ENCODE results near the gene MIER2.

MIER2 gene

DNA sequence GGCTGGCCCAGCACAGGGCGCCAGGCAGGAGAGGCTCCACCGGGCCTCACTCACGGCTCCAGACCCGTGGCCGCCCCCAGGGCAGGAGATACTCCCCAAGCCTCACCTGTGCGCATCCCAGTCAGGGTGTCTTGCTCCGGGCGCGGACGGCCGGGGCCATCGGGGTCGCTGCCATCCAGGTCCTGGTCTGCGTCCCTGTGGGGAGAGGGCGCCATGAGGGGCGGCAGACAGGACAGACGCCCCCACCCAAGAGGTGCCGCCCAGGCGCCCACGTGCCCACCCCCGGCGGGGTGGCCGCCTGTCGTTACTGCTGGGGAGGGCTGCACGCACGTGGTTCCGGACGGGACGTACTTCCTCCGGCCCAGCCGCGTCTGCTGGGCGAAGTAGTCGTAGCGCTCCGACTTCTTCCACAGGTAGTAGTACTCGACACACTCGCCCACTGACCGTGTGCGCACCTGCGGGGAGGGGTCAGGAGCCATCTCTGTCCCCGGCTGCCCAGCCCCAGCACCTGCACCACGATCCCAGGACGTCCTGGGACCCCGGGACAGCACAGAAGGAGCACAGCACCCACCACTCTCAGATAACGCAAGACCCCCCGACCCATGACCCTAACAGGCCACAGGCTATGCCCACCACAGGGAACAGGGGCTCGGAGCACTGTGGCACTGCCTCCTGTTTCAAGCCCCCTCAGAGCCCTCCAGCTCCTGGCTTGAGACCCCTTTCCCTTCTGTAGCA, 36.0 kb downstream of the MIER2 start:
- DNase-seq, result no peak

DNA sequence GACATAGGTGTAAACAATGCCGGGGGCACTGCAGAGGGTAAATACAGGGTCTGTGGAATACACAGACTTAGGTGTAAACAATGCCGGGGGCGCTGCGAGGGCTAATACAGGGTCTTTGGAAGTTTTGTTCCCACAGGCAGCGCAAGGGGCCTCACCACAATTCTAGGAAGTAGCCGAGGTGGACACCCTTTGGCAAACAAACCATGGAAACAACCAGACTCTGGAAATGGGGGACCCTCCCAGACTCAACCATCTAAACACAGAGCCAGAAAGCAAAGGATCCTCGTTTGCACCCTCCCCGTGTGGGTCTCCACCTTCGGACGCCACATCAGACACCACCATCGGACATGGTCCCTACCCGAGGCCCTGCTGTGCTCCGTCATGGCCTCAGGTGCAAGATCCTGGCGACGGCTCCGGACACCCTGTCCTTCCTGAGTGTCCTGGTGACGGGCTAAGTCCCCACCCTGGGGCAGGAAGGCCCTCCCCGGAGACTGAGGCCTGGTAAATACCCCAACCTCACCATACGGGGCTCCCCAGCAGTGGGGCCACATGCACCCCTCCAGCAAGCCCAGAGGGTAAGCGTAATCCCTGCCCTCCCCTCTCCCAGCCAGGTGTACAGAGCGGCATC, 36.7 kb downstream of the MIER2 start:
- no peak for DNase-seq

DNA sequence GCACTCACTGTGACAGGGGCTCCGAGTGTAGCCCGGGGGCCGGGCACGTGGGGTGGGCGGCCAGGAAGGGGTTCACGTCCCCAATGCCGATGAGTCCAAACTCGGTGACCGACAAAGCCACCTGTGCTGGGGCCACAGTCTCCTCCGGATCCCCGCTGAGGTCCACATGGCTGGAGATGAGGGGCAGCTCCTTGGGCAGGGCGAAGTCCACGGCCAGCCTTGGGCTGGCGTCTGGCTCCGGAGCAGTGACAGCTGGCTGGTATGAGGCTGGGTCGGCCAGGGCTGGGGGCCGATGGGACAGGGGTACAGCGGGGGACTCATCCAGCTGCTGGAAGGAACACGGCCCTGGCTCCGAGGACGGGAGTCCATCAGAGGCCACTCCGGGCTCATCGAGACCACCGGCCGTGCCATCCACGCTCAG, 37.5 kb downstream of the MIER2 start:
- DNase-seq, result no peak

DNA sequence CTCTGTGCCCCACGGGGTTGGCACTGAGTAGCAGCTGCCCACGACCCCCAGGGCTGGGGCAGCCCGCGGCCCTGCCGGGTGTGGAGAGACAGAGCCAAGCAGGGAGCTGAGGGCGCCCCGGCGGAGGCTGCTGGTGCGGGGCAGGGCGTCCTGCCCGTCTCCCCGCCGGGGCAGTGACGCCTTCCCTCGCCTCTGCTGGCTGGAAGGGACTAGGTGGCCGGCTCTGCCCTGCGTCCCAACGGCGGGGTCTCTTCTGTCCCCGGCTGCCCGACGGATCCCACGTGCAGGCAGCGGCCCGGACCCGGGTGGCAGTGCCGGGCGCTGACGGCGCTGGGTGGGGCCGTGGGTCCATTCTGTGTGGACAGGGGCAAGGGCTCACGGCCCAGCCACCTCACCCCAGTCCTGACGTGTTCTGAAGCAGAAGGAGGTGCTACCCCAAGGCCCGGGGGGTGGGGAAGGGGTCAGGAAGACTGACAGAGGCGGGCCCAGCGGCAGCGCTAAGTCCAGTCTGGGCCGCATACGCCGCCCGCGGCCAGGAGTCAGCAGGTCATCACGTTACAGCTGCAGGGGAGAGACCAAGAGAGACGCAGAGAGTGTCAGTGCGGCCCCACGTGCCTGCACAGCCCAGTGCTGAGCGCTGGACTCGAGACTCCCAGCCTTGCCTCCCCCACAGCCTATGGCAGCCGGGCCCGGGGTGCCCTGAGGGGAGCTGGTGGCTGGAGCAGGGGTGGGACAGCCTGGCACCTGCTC, 38.3 kb downstream of the MIER2 start:
- DNase-seq, result no peak

DNA sequence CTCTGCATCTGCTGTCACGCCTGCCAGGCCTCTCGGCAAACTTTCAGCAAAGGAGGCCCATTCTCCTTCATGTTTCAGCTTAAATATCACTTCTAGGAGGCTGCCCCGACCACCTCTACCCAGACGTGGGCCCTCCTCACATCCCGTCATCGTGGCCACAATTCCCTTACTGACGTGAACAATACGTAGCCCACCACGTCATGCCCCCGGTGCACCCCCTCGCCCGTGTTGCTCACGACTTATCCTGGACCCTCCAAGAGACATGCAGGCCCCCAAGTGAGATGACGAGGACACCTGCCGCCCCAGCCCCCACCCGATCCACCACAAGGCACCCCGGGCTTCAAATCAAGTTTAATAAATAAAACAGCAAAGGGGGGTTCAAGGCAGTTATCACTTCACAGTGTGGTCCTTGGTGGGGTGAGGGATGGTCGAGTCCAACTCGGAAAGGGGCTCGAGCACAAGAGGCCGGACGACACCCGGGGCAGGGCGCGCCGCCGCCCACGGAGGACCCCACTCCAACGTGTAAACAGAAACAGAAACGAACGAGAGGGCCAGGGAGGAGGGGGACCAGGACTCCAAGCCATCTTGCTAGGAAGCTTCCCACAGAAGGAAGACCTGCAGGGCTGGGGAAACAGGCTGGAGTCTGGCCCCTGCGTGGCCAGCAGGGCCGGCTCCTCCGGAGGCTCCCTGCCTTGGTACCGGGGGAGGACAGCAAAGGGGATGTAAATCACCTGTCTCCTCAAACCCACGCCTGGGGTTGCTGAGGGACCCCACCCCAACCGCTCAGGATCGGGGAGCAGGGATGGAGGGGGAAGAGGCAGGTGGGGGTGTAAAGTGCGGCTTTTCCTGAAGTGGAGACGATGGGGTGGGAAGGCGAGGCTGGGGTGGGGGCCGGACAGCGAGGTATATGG, 39.1 kb downstream of the MIER2 start:
- no peak for DNase-seq

DNA sequence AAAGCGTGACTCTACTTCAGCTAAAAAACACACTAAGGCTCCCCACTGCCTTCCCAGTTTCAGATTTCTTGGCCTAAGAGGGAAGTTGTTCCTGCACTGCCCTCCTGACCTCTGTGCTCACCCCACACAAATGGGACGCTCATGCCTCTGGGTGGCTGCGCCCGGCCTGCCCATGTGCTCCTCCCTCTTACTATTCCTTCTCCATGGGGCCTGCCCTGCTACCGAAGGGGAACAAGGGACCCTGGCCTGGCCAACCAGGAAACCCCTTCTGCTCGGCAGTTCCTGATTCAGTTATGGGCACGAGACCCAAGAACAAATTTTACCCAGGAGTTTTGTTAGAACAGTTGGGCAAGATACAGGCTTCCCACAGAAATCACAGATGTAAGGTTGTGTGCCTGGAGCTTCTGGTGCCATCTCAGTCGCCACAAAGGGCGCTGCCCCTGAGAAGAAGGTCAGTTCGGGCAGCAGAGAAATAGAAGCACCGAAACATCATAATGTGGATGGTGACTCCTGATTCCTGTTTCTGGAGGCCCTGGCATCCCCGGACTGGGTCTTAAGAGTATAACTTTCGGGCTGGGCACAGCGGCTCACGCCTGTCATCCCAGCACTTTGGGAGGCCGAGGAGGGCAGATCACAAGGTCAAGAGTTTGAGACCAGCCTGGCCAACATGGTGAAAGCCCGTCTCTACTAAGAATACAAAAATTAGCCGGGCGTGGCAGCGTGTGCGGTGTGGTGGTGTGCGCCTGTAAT, 47.9 kb downstream of the MIER2 start:
- DNase-seq, result no peak

DNA sequence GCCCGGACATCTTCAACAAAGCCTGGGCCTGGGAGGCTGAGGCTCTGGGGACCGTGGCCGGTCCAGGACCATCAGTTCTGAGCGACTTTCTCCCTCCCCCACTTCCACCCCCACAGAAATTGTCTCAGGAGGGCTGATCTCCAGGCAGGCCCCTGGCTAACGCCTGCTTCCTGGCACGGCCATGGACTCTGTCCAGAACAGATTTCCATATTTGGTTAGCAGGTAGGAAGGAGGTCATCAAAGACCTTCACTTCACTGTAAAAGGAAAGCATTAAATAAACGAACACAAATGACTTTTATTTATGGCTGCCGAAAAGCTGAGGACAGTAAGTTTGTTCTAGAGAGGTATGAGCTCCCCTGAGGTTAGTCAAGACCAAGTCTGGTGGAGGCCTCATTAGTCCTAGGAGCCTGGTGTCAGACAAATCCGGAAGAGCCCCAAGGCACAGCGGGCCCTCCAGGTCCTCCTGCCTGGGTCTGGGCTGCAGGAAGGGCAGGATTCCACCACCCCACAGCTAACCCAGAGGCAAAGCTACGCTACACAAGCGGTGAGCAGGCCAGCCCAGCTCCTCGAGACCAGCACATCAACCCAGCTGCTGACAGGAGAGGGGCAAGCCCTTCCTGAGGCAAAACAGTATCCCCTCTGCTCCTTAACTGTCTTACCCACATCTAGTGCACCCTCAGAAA, 48.8 kb downstream of the MIER2 start:
- DNase-seq, result no peak

DNA sequence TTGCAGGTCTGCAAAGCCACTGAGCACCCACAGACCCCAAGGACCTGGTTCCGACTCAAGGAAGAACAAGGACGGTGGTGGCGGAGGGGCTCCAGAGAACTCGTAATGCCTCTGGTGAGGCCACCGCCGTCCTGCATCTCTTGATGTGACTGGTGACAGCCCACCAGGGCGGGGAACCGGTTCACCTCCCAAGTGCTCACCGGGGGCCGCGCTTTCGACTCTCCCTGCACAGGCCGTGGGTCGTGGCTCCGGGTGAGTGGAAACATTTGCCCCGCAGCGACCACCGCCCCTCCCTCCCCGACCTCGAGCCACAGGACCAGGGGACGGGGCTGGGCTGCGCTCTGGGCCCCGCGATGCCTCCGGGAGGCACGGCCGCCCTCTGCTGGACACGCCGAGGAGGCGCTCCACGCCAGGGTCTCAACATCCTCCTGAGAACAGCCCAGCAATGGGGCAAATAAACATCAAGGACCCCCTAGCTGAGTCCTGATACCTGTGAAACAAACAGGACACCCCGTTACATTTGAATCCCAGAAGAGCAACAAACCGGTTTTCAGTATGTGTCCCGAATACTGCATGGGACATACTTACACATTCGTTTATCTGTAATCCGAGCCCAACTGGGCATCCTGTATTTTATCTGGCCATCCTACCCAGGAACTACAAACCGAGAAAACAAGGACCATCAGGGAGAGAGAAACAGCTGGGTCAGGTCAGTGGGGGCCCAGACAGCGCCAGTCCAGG, 49.5 kb downstream of the MIER2 start:
- DNase-seq, result peak; percentile 63

DNA sequence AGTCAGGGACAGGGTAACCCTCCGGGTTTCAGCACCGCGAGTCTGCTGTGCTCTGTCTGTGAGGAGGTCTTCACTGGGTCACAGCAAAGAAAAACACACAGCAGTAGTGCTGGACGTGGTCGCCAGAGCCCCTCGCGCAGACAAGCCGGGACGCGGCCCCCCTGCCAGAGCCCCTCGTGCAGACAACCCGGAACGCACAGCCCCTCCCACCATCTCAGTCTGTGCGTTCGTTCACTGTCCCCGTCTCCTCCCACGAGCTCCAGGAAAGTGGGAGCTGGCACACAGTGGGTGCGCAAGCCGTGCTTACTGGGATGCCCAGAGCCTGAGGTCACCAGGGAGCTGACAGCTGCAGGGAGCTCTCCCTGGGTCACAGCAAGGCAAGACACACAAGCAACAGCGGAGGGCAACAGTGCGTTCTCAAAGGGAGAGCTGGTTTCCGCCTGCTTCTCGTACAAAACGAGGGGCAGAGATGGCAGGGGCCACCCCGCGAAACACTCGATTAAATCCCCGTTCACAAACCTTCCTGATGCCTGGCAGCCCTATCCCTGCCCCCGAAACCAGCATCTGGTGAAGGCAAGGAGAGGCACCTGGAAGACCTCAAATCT, 50.2 kb downstream of the MIER2 start:
- DNase-seq, result peak; percentile 61

DNA sequence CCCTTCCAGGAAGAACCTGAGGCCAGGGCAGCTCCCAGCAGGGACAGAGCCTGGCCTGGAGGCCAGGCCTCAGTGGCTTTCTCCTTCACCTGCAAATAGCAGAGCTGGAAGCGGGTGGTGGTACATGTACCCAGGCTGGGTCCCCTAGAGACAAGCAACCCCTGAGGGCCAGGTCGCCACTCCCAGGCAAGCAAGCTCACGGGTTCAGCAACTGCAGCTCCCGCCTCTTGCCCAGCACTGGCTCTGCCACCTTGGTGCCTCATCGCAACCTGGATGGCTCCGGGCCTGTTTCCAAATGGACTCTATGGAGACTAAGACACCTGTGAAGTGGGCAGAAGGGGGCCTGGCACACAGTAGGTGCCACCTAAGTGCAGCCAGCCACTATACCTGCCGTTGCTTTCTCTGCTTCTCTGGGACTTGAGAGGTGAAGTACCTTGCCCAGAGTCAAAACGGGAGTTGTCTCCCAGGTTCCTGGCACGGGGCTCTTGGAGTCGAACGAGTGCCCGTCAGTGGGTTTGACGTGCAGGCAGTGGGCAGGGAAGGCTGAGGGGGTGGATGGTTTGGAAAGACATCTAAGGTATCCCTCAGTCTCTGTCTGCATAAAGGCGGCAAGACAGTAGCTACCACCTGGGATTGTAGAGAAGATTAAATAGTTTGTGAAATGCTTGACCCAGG, 51.0 kb downstream of the MIER2 start:
- DNase-seq, result no peak

DNA sequence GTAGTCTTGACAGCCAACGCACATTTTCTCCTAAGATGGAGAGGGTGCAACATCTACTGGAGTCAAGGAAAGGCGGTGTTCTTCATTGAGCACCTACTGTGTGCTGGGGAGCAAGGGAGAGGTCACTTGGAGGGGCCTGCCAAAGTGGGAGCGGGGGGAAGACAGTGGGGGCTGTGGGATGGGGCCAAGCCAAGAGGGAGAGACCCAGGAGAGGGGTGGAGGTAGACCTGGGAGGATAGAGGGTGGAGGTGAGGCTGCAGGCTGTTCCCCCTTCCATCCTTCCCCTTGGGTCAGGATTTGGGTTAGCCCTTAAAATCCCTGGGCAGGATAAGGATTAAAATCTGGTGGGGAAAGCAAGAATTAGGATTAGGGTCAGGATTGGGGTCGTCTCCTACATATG, 51.6 kb downstream of the MIER2 start:
- no peak for DNase-seq

DNA sequence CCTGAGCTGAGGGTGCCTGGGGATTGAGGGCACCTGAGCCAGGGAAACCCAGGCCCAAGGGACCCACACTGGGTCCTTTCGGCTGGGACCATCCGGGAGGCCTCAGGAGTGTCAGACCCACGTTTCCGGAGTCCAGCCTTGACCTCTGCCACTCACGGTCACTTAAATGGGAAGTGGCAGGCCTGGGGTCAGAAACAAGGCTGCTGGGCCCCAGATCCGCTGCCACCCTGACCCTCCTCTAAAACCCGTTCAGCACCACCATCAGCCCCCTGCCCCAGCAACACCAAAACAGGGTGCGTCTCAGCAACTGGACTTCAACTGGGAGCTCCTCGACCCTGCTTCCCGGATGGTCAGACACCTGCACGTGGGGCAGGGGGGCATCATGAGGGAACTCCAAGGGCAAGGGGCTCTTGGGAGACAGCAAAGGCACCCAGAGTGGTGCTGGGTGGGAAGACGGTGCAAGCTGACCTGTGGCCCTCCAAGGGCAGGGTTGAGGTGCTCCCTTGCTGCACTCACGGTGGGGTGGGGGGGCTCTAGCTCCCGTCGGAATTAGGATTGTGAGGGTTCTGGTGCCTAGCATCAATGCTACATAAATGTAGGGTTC, 52.2 kb downstream of the MIER2 start:
- no peak for DNase-seq

DNA sequence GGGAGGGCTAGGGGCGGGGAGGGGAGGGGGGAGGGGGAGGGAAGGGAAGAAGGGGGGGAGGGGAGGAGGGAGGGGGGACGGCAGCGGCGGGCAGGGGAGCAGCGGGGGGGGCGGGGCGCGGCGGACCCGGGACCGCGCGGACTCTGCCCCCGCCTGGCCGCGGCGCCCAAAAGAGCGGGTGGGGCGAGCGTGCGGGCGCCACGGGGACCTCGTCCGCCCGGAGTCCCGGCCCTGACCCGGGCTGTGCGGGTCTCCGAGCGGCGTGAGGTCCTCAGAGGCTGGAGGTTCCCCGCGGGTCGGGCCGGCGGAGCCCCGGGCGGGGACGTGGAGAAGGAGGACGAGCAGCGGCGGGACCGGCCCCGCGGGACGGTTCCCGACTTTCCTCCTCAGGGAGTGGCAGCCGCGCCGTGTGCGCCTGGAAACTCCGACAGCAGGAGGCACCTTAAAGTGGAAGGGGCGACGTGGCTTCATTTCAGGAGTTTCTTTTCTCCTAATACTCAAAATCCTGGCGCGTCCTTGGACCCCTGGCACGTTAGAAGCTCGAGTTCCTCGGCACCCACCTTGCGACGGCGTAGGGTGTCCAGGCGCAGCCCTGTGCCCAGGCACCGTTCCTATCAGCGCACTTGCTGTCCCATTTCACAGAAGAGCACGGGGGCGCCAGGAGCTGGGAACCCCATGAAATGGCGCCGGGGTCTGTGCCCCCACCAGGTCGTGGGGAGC, 52.9 kb downstream of the MIER2 start:
- DNase-seq, result peak; percentile 43

DNA sequence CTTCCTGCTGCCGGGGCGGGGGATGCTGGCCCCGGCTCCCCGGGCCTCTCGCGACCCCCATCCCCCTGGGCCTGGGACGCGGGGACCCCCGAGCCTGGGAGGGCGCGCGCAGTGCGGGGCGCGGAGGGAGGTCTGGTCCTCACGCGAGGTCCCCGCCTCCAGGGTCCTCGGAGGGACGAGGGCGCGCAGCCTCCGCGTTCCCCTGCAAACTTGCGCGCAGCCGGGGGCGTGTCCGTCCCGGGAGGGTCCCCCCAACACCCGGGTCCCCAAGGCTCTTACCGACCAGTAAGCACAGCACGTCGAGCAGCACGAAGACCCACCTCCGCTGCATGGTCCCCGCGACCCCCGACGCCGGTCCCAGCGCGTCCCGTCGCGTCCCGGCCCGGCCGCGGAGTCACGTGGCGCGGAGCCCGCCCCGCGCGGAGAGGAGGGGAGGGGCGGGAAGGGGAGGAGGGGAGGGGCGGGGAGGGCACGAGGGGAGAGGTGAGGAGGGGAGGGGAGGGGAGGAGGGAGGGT, 53.5 kb downstream of the MIER2 start, which contains the start of gene PLPP2:
Gene PLPP2, minus strand, starts transcription at position 398 of the 516 bp plus-strand sequence. Its CDS starts 67 bp downstream, at position 331.
- DNase-seq, result peak; percentile 45

DNA sequence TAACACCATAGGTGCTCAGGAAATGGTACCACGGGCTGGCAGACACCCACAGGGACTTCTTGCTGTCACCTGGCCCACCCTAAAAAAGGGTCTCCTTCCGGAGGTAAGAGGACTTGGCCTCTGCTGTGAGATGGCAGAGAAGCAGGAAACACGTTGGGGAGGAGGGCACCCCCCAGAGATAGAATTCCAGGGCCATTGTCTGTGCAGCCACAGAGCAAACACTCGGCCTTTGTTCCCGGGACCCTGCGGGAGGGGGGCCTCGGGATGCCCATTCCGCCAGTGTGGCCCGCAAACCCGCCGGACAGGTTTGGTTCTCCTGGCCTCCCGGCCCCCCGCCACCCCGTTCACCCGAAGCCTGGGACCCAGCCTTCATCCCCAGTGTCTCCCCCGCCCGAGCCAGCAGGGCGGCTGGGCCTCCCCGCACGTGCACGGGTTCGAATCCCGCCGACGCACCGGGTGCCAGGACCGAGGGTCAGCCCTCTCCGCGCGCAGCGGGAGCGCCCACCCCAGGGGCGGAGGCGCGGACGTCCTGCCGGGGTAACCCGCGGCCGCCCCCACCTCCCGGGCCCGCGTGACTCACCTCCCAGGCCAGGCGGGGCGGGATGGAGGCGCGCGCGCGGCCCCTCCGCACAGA, 54.1 kb downstream of the MIER2 start:
- peak; percentile 33 for DNase-seq

DNA sequence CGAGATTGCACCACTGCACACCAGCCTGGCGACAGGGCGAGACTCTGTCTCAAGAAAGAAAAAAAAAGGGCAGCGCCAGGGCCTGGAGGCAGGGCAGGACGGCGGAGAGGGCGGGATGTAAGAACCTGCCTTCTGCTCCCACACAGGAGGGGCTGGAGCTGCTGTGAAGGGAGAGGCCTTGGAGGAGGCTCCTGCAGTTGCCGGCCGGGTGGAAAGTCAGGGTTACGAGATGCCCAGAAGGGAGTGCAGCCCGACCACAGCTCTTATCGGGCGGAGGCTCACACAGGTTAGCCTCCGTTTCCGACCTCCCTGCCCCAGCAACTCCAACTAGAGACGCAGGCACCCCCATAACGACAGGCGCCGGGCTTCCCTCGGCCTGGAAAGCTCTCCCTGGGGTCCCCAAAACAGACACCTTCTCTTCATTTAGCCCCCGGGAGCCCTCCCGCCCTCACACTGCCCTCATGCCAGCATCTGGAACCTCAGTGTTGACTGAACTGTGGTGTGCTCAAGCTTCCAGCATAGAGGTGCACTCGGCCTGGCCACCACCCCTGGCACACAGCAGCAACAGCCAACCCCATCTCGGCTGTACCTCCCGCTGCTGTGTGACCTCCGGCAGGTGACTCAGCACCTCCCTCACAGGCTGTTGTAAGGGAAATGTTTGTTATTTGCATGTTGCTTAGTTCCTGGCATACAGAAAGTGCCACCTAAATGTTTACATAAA, 54.8 kb downstream of the MIER2 start:
- DNase-seq, result peak; percentile 21

DNA sequence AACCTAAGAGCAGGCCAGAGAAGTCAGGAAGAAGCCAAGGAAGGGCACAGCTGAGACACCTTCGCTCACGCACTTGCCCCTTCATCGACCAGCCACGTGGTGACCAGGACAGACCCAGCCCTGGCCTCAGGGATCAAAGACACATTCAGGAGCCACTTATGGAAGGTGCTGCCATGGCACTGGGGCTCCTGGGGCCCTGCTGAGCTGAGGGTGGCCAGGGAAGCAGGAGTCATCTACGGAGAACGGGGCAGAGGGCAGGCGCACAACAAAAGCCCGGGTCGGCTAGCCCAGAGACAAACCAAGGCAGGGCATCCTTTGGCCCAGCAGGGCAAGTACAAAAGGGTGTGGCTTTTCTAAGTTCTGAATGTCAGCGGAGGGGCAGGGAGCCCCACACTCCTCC, 55.7 kb downstream of the MIER2 start:
- DNase-seq, result no peak

Measured in right kidney (tissue), 1 donor.